Astrocyte (in vitro differentiated cells and primary cell): ENCODE data around the gene GUCY2C. TPM values are rescaled to one million over a fixed set of nuclear protein-coding genes. Genes with fewer than 3 reads are reported as not detected.

Experiments
- DNase-seq: peaks from one replicate; pipeline ENCODE4 v3.0.0-alpha.2; 2010; ENCODE audit warnings: low read depth
- FAIRE-seq: peaks from 2 replicates; lab custom pipeline; 2011; peaks lifted over from hg19 to GRCh38; lab: Jason Lieb, UNC
- H2AFZ ChIP-seq: 2 replicates; pipeline ENCODE4 v1.6.0; 2012; ENCODE audit warnings: low read depth, low read length, inconsistent platforms
- H3K27ac ChIP-seq: 2 replicates; pipeline ENCODE4 v1.5.1; 2011; ENCODE audit warnings: low read depth, low read length, inconsistent platforms
- H3K27me3 ChIP-seq: 2 replicates; pipeline ENCODE4 v1.6.0; 2011; ENCODE audit warnings: low read length, inconsistent platforms; ENCODE audit not compliant: insufficient read depth
- H3K36me3 ChIP-seq: 2 replicates; pipeline ENCODE4 v1.5.1; 2011; ENCODE audit warnings: low read length, inconsistent platforms; ENCODE audit not compliant: insufficient read depth
- H3K4me1 ChIP-seq: 2 replicates; pipeline ENCODE4 v1.5.1; 2011; ENCODE audit warnings: low read length, inconsistent platforms; ENCODE audit not compliant: insufficient read depth
- H3K4me2 ChIP-seq: 2 replicates; pipeline ENCODE4 v1.6.0; 2012; ENCODE audit warnings: low read length, inconsistent platforms
- H3K4me3 ChIP-seq: 2 replicates; pipeline ENCODE4 v1.5.1; 2011; ENCODE audit warnings: low read depth, mild to moderate bottlenecking, low read length, inconsistent platforms; ENCODE audit not compliant: insufficient read depth
- H3K79me2 ChIP-seq: 2 replicates; pipeline ENCODE4 v1.6.0; 2012; ENCODE audit warnings: mild to moderate bottlenecking, low read length, inconsistent platforms; ENCODE audit not compliant: insufficient read depth
- H3K9ac ChIP-seq: 2 replicates; pipeline ENCODE4 v1.6.0; 2012; ENCODE audit warnings: mild to moderate bottlenecking, low read length, inconsistent platforms
- H3K9me3 ChIP-seq: 2 replicates; pipeline ENCODE4 v1.5.1; 2012; ENCODE audit warnings: low read depth, mild to moderate bottlenecking, low read length, inconsistent platforms; ENCODE audit not compliant: insufficient read depth
- H4K20me1 ChIP-seq: 2 replicates; pipeline ENCODE4 v1.6.0; 2012; ENCODE audit warnings: low read length, inconsistent platforms; ENCODE audit not compliant: insufficient read depth
- H3K27ac Mint-ChIP-seq: one replicate; pipeline ENCODE4 v1.8.0; 2021; ENCODE audit warnings: mild to moderate bottlenecking, mixed read lengths; ENCODE audit not compliant: unreplicated experiment
- H3K27me3 Mint-ChIP-seq: one replicate; pipeline ENCODE4 v1.8.0; 2021; ENCODE audit warnings: low read depth, mixed read lengths; ENCODE audit not compliant: unreplicated experiment
- H3K36me3 Mint-ChIP-seq: one replicate; pipeline ENCODE4 v1.8.0; 2021; ENCODE audit warnings: low read depth, mixed read lengths; ENCODE audit not compliant: unreplicated experiment
- H3K4me1 Mint-ChIP-seq: one replicate; pipeline ENCODE4 v1.8.0; 2021; ENCODE audit warnings: low read depth, mixed read lengths; ENCODE audit not compliant: unreplicated experiment
- H3K4me3 Mint-ChIP-seq: one replicate; pipeline ENCODE4 v1.8.0; 2021; ENCODE audit warnings: mild to moderate bottlenecking, moderate library complexity, mixed read lengths; ENCODE audit not compliant: unreplicated experiment
- H3K9me3 Mint-ChIP-seq: one replicate; pipeline ENCODE4 v1.8.0; 2021; ENCODE audit warnings: mild to moderate bottlenecking, mixed read lengths; ENCODE audit not compliant: unreplicated experiment
- CTCF ChIP-seq: IDR thresholded peaks from 2 replicates; pipeline ENCODE4 v1.5.1; 2011; ENCODE audit warnings: low read depth, mild to moderate bottlenecking, inconsistent platforms, low read length, moderate library complexity; ENCODE audit not compliant: insufficient read depth
- EZH2 ChIP-seq: IDR thresholded peaks from 2 replicates; pipeline ENCODE4 v1.6.1; 2012; ENCODE audit warnings: mild to moderate bottlenecking, low read length, inconsistent platforms; ENCODE audit not compliant: insufficient read depth
- total RNA-seq: library from RNA; stranded (reverse); gene quantifications from 2 replicates; pipeline ENCODE4 v1.2.1, GENCODE V29; 2021

The GUCY2C gene
- total RNA-seq, 1 donor from 2014 or later: 0.09 TPM

- TF ChIP-seq EZH2 (no peak), CTCF (no peak)
- DNase-seq (no peak), FAIRE-seq (no peak)
- no peak overlapping the region for H3K27ac Mint-ChIP-seq
- H3K9me3 Mint-ChIP-seq: peaks cover 3% of the 10 kb centered on the region
- H3K4me3 Mint-ChIP-seq: no peak overlapping the region
- peaks cover 1% of the 10 kb centered on the region for H3K27me3 Mint-ChIP-seq
- H3K79me2 ChIP-seq: no peaks in the 10 kb centered on the region
- no peaks in the 10 kb centered on the region for H3K9me3 ChIP-seq
- H3K4me1 Mint-ChIP-seq: no peaks in the 10 kb centered on the region
- H3K36me3 ChIP-seq: no peaks in the 10 kb centered on the region
- H4K20me1 ChIP-seq: no peaks in the 10 kb centered on the region
- H2AFZ ChIP-seq: no peak overlapping the region
- H3K4me1 ChIP-seq: no peaks in the 10 kb centered on the region
- H3K27ac ChIP-seq: no peak overlapping the region
- no peak overlapping the region for H3K4me3 ChIP-seq
- no peak overlapping the region for H3K9ac ChIP-seq
- no peaks in the 10 kb centered on the region for H3K27me3 ChIP-seq
- peaks cover 2% of the 10 kb centered on the region for H3K36me3 Mint-ChIP-seq
- no peak overlapping the region for H3K4me2 ChIP-seq
Observed at GRCh38 chr12:14628771-14629170, 67.6 kb downstream of the GUCY2C start.

- H3K36me3 Mint-ChIP-seq: no peaks in the 10 kb centered on the region
- no peak for TF ChIP-seq EZH2
- TF ChIP-seq CTCF: no peak
- Histone ChIP-seq H3K27ac (no peak overlapping the region), H2AFZ (no peak overlapping the region), H4K20me1 (no peaks in the 10 kb centered on the region), H3K4me2 (no peak overlapping the region), H3K4me3 (no peak overlapping the region), H3K9ac (no peak overlapping the region), H3K27me3 (no peaks in the 10 kb centered on the region), H3K79me2 (no peaks in the 10 kb centered on the region), H3K4me1 (no peaks in the 10 kb centered on the region), H3K9me3 (no peaks in the 10 kb centered on the region), H3K36me3 (no peaks in the 10 kb centered on the region)
- DNase-seq (no peak), FAIRE-seq (no peak)
- H3K9me3 Mint-ChIP-seq: no peaks in the 10 kb centered on the region
- H3K27me3 Mint-ChIP-seq: peaks cover 6% of the 10 kb centered on the region
- H3K4me3 Mint-ChIP-seq: no peak overlapping the region
- no peak overlapping the region for H3K27ac Mint-ChIP-seq
- H3K4me1 Mint-ChIP-seq: no peaks in the 10 kb centered on the region
Observed at GRCh38 chr12:14621826-14622225, 74.6 kb downstream of the GUCY2C start.

- peaks cover 3% of the 10 kb centered on the region for H3K9me3 Mint-ChIP-seq
- H3K36me3 Mint-ChIP-seq: no peaks in the 10 kb centered on the region
- no peaks in the 10 kb centered on the region for H3K79me2 ChIP-seq
- H3K4me3 ChIP-seq: no peak overlapping the region
- H2AFZ ChIP-seq: no peak overlapping the region
- no peaks in the 10 kb centered on the region for H4K20me1 ChIP-seq
- no peak overlapping the region for H3K27ac ChIP-seq
- no peak overlapping the region for H3K4me2 ChIP-seq
- H3K27me3 Mint-ChIP-seq: peaks cover 6% of the 10 kb centered on the region
- H3K4me3 Mint-ChIP-seq: no peak overlapping the region
- H3K9ac ChIP-seq: no peak overlapping the region
- no peaks in the 10 kb centered on the region for H3K4me1 Mint-ChIP-seq
- no peak for FAIRE-seq
- H3K36me3 ChIP-seq: no peaks in the 10 kb centered on the region
- no peak overlapping the region for H3K27ac Mint-ChIP-seq
- no peaks in the 10 kb centered on the region for H3K27me3 ChIP-seq
- no peak for TF ChIP-seq EZH2
- TF ChIP-seq CTCF: no peak
- no peaks in the 10 kb centered on the region for H3K4me1 ChIP-seq
- DNase-seq: no peak
- no peaks in the 10 kb centered on the region for H3K9me3 ChIP-seq
Observed at GRCh38 chr12:14619741-14620501, 76.5 kb downstream of the GUCY2C start.
